ENCODE measurements around the gene CENPT.

The CENPT gene

DNA sequence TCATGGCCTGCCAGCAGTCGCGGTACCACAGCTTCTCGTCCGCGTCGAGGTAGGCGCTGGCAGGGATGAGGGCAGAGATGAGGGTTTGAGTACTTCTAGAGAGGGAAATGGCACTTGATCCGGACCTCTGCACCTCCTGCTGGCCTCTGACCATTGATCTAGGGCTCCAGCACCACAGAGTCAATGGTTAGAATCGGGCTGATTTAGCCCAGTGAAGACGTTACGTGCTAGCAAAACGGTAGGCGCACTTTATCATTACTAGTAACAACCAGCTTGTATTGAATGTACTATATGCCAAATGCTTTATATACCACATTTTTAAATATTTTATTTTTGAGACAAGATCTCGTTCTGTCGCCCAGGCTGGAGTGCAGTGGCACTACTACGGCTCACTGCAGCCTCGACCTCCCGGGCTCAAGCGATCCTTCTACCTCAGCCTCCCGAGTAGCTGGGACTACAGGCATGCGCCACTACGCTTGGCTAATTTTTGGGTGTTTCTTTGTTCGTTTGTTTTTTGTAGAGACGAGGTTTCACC, 40.3 kb downstream of the CENPT start:
- DNase-seq (ENCODE audit: low spot score): no peak

- DNase-seq (ENCODE audit: low spot score): peak; percentile 100
These were observed 40.9 kb downstream of the CENPT start, which contains the start of the genes RANBP10 and TSNAXIP1 for GRCh38 chr16:67806428-67807147. Gene RANBP10, minus strand, starts transcription at chr16:67806560. Its CDS starts 24 bp downstream, at chr16:67806536. Gene TSNAXIP1, plus strand, starts transcription at chr16:67806889. Its CDS starts 261 bp downstream, at chr16:67807150.

GRCh38 chr16:67805718-67806427, 41.6 kb downstream of the CENPT start:
- DNase-seq (ENCODE audit: low spot score): no peak

DNA sequence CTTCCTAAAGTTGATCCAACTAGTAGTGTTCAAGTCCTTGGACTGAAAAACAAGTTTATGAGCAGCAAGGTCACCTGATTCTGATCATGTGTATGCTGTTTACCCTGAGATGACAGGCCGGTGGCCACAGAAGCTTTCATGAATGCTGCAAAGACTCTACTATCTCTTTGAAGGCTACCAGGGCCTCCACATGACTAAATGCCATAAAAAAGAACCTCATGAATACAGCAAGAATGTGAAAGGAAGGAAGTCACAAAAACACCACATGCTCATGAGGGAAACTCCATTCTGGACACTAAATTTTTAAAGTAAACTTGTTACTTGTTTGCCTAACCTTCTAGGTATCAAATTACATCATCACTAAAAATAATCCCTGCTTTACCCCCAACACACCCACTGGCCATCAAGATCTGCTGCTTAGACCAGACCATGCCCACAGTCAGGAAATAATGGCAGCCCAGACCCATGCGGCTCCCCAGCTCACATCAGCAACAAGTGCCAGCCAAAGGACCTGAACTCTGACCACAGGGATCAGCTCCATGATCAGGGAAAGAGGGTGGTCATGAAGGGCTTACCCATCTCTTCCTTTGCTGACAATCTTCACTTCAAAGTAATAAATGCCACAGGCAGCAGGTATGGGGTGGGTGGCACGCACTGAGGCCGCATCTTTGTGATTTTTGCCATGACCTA, 42.5 kb downstream of the CENPT start:
- DNase-seq (ENCODE audit: low spot score): no peak

DNA sequence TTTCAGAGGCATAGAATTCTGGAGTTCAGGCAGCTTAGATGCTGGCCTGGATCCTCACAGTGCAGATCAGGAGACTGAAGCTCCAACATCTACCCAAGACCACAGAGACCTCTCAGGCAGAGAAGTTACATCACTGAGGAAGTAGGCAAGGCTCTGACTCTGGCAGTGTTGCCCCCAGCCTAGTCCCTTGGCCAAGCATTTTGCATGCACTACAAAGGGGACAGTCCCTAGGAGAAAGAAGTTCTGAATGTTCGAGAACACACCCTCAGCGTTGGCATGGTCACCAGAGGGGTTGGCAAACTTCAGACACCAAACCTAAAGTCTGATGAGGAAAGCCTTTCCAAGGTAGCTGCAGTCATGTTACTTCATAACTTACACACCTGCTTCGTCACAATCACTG, 43.6 kb downstream of the CENPT start:
- no peak for DNase-seq (ENCODE audit: low spot score)

GRCh38 chr16:67801883-67802282, 45.6 kb downstream of the CENPT start:
- DNase-seq (ENCODE audit: low spot score): no peak

- no peak for DNase-seq (ENCODE audit: low spot score)
These were observed 46.3 kb downstream of the CENPT start for GRCh38 chr16:67801241-67801640.

GRCh38 chr16:67800338-67800926, 47.1 kb downstream of the CENPT start:
- no peak for DNase-seq (ENCODE audit: low spot score)

GRCh38 chr16:67796099-67796718, 51.3 kb downstream of the CENPT start:
- DNase-seq (ENCODE audit: low spot score): no peak

- no peak for DNase-seq (ENCODE audit: low spot score)
These were observed 57.4 kb downstream of the CENPT start for GRCh38 chr16:67790071-67790470.

DNA sequence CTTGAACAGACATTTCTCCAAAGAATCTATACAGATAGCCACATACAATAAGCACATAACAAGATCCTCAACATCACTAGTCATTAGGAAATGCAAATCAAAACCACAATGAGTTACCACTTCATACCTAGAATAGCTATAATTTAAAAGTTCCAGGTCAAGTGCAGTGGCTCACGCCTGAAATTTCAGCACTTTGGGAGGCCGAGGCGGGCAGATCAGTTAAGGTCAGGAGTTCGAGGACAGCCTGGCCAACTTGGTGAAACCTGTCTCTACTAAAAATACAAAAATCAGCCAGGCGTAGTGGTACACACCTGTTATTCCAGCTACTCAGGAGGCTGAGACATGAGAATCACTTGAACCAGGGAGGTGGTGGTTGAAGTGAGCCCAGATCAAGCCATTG, 61.0 kb downstream of the CENPT start:
- no peak for DNase-seq (ENCODE audit: low spot score)

GRCh38 chr16:67783353-67783725, 64.2 kb downstream of the CENPT start:
- DNase-seq (ENCODE audit: low spot score): no peak

GRCh38 chr16:67782567-67783352, 64.7 kb downstream of the CENPT start:
- no peak for DNase-seq (ENCODE audit: low spot score)

DNA sequence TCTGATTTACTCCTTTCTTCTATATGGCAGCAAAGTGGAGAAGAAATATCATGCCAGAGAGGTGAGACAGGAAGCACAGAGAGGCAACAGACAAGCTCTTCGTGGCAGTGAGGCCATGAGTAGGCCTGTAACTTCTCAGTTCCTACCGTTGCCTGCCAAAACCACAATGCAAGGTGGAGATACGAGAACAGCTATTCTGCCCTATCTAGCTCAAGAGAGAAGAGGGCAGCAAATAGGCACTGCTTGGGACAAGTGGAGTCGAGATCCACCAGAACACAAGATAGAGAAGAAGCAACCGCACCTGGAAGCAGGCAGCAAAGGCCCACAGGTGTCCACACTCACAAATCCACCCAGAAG, 66.0 kb downstream of the CENPT start:
- DNase-seq (ENCODE audit: low spot score): no peak

GRCh38 chr16:67780847-67781564, 66.5 kb downstream of the CENPT start:
- no peak for DNase-seq (ENCODE audit: low spot score)

GRCh38 chr16:67779256-67780014, 68.1 kb downstream of the CENPT start:
- DNase-seq (ENCODE audit: low spot score): no peak

Measured in kidney capillary endothelial cell (primary cell).